ENCODE measurements around the gene ETFA. TPM values are rescaled to one million over a fixed set of nuclear protein-coding genes. Genes with fewer than 3 reads are reported as not detected.

ETFA gene
- total and polyA plus RNA-seq, 2 experiments from 2014 or later, result 175 to 185 TPM

GRCh38 chr15:76234337-76234889 lies 76.9 kb downstream of the ETFA start:
- Histone ChIP-seq H3K79me2 (peaks cover 2% of the 10 kb centered on the region), H3K9me2 (replicated peaks; ENCODE audit: insufficient read depth) (no peaks in the 10 kb centered on the region), H3K27me3 (no peaks in the 10 kb centered on the region), H2AFZ (no peak overlapping the region), H3K9me3 (ENCODE audit: low read depth) (no peaks in the 10 kb centered on the region), H3K27ac (no peak overlapping the region), H3K36me3 (replicated peaks; ENCODE audit: insufficient read depth, low read depth) (no peaks in the 10 kb centered on the region), H4K20me1 (ENCODE audit: insufficient read depth, poor library complexity, severe bottlenecking) (no peaks in the 10 kb centered on the region), H3K4me2 (no peak overlapping the region), H3K4me1 (ENCODE audit: insufficient read depth) (peaks cover under 1% of the 10 kb centered on the region), H3K4me3 (no peak overlapping the region)
- 47% methylated on average over 4 of the region's 4 CpGs for WGBS (ENCODE audit: low lambda C conversion rate, missing lambda C conversion rate)
- DNase-seq (ENCODE audit: low spot score), result no peak
- TF ChIP-seq EZH2phosphoT487 (IDR thresholded peaks at IDR 0.05; ENCODE audit: low read depth, severe bottlenecking, unreplicated experiment), result no peak

- H3K27ac ChIP-seq, result no peak overlapping the region
- no peak overlapping the region for H3K4me2 ChIP-seq
- H3K4me3 ChIP-seq, result no peak overlapping the region
- no peaks in the 10 kb centered on the region for H4K20me1 ChIP-seq (ENCODE audit: insufficient read depth, poor library complexity, severe bottlenecking)
- 80% methylated on average over 1 of the region's 1 CpG for WGBS (ENCODE audit: low lambda C conversion rate, missing lambda C conversion rate)
- H3K27me3 ChIP-seq, result no peaks in the 10 kb centered on the region
- no peaks in the 10 kb centered on the region for H3K36me3 ChIP-seq (replicated peaks; ENCODE audit: insufficient read depth, low read depth)
- TF ChIP-seq EZH2phosphoT487 (IDR thresholded peaks at IDR 0.05; ENCODE audit: low read depth, severe bottlenecking, unreplicated experiment), result no peak
- no peak for TF ChIP-seq CTCF (IDR thresholded peaks at IDR 0.05; ENCODE audit: poor library complexity)
- DNase-seq (ENCODE audit: low spot score), result no peak
- no peaks in the 10 kb centered on the region for H3K9me2 ChIP-seq (replicated peaks; ENCODE audit: insufficient read depth)
- no peaks in the 10 kb centered on the region for H3K4me1 ChIP-seq (ENCODE audit: insufficient read depth)
- no peak overlapping the region for H2AFZ ChIP-seq
- H3K9me3 ChIP-seq (ENCODE audit: low read depth), result no peaks in the 10 kb centered on the region
- peaks cover 2% of the 10 kb centered on the region for H3K79me2 ChIP-seq
Measured at GRCh38 chr15:76233921-76234320, 77.3 kb downstream of the ETFA start.

GRCh38 chr15:76229266-76229665 lies 82.0 kb downstream of the ETFA start:
- Histone ChIP-seq H3K4me1 (ENCODE audit: insufficient read depth) (no peaks in the 10 kb centered on the region), H4K20me1 (ENCODE audit: insufficient read depth, poor library complexity, severe bottlenecking) (no peaks in the 10 kb centered on the region), H3K27ac (no peak overlapping the region), H3K79me2 (peaks cover 2% of the 10 kb centered on the region), H3K27me3 (no peaks in the 10 kb centered on the region), H3K36me3 (replicated peaks; ENCODE audit: insufficient read depth, low read depth) (no peaks in the 10 kb centered on the region), H3K4me2 (no peak overlapping the region), H3K4me3 (no peak overlapping the region), H3K9me2 (replicated peaks; ENCODE audit: insufficient read depth) (no peaks in the 10 kb centered on the region), H2AFZ (no peak overlapping the region), H3K9me3 (ENCODE audit: low read depth) (no peaks in the 10 kb centered on the region)
- no peak for DNase-seq (ENCODE audit: low spot score)
- 65% methylated on average over 1 of the region's 1 CpG for WGBS (ENCODE audit: low lambda C conversion rate, missing lambda C conversion rate)
- TF ChIP-seq EZH2phosphoT487 (IDR thresholded peaks at IDR 0.05; ENCODE audit: low read depth, severe bottlenecking, unreplicated experiment), result no peak
- no peak for TF ChIP-seq CTCF (IDR thresholded peaks at IDR 0.05; ENCODE audit: poor library complexity)
- TF ChIP-seq EZH2 (IDR thresholded peaks at IDR 0.05; ENCODE audit: borderline replicate concordance), result no peak

GRCh38 chr15:76223521-76223920 lies 87.7 kb downstream of the ETFA start:
- Histone ChIP-seq H3K4me1 (ENCODE audit: insufficient read depth) (no peaks in the 10 kb centered on the region), H2AFZ (no peak overlapping the region), H3K4me3 (no peak overlapping the region), H3K27me3 (no peaks in the 10 kb centered on the region), H4K20me1 (ENCODE audit: insufficient read depth, poor library complexity, severe bottlenecking) (no peaks in the 10 kb centered on the region), H3K36me3 (replicated peaks; ENCODE audit: insufficient read depth, low read depth) (no peaks in the 10 kb centered on the region), H3K9me3 (ENCODE audit: low read depth) (no peaks in the 10 kb centered on the region), H3K9me2 (replicated peaks; ENCODE audit: insufficient read depth) (no peaks in the 10 kb centered on the region), H3K4me2 (no peak overlapping the region), H3K79me2 (no peaks in the 10 kb centered on the region), H3K27ac (no peak overlapping the region)
- no peak for DNase-seq (ENCODE audit: low spot score)
- TF ChIP-seq EZH2phosphoT487 (IDR thresholded peaks at IDR 0.05; ENCODE audit: low read depth, severe bottlenecking, unreplicated experiment) (no peak), EZH2 (IDR thresholded peaks at IDR 0.05; ENCODE audit: borderline replicate concordance) (no peak), CTCF (IDR thresholded peaks at IDR 0.05; ENCODE audit: poor library complexity) (no peak)
- 98% methylated on average over 2 of the region's 2 CpGs for WGBS (ENCODE audit: low lambda C conversion rate, missing lambda C conversion rate)

Measured in hepatocyte (in vitro differentiated cells).